Measurements from ENCODE around the gene FAM241B.

DNA sequence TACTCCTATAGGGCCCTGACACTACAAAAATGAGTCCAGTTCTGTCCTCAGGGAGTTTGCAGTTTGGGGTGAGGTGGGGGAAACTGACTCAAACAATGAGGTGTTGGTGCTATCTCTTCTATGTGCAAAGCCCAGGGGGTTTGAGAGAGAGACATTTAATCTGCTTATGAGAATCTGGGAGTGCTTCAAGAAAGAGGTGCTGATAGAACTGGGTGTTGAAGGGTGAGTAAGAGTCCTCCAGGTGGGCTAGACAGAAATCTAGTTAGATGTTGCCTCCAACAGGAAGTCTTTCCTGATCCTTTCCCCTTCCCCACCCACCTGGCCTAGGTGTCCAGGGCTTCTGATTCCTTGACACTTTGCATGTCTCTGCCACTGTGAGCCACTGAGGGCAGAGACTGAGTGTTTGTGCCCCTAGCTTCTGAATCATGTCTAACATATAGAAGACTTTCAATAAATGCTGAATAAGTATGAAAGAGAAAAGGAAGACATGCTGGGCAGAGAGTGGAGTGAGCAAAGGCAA, 53.0 kb downstream of the FAM241B start:
- TF ChIP-seq EZH2 (IDR thresholded peaks at IDR 0.05), result no peak
- no peak for TF ChIP-seq POLR2AphosphoS5 (IDR thresholded peaks at IDR 0.05; ENCODE audit: low read depth, low read length)
- TF ChIP-seq, protein P1, sequence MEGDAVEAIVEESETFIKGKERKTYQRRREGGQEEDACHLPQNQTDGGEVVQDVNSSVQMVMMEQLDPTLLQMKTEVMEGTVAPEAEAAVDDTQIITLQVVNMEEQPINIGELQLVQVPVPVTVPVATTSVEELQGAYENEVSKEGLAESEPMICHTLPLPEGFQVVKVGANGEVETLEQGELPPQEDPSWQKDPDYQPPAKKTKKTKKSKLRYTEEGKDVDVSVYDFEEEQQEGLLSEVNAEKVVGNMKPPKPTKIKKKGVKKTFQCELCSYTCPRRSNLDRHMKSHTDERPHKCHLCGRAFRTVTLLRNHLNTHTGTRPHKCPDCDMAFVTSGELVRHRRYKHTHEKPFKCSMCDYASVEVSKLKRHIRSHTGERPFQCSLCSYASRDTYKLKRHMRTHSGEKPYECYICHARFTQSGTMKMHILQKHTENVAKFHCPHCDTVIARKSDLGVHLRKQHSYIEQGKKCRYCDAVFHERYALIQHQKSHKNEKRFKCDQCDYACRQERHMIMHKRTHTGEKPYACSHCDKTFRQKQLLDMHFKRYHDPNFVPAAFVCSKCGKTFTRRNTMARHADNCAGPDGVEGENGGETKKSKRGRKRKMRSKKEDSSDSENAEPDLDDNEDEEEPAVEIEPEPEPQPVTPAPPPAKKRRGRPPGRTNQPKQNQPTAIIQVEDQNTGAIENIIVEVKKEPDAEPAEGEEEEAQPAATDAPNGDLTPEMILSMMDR (IDR thresholded peaks at IDR 0.05 in 2 of 3, conservative IDR thresholded peaks at IDR 0.05 in 1 of 3; ENCODE audit: borderline replicate concordance in 1 of 3, insufficient read depth in 1 of 3, low read depth in 2 of 3, low read length in 2 of 3), result no peak
- TF ChIP-seq SIN3A (IDR thresholded peaks at IDR 0.05; ENCODE audit: low read depth), result no peak
- no peak for TF ChIP-seq ZNF274 (IDR thresholded peaks at IDR 0.05; ENCODE audit: low read depth, low read length)
- no peak for TF ChIP-seq SP1 (IDR thresholded peaks at IDR 0.05; ENCODE audit: low read depth)
- TF ChIP-seq POLR2A (IDR thresholded peaks at IDR 0.05; ENCODE audit: borderline replicate concordance, extremely low read depth, insufficient read depth, insufficient read length), result no peak
- no peak for TF ChIP-seq EZH2phosphoT487 (IDR thresholded peaks at IDR 0.05; ENCODE audit: borderline replicate concordance)
- no peak for TF ChIP-seq FOSL1 (IDR thresholded peaks at IDR 0.05; ENCODE audit: low read depth)
- TF ChIP-seq, protein P2, sequence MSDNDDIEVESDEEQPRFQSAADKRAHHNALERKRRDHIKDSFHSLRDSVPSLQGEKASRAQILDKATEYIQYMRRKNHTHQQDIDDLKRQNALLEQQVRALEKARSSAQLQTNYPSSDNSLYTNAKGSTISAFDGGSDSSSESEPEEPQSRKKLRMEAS (IDR thresholded peaks at IDR 0.05), result no peak
- TF ChIP-seq JUND (IDR thresholded peaks at IDR 0.05), result no peak

Measured in HCT116 (cell line).